Tibial artery (tissue), 4 donors: ENCODE measurements around the gene AP3S2.

Experiments
- DNase-seq, 2 donors: peaks; one replicate each; pipeline ENCODE4 v3.0.0-alpha.2; 2019
- H3K27ac ChIP-seq, 2 donors: fragments of 200-600 bp; sonication (generic) in 1 of 2; 1 replicate in 1 of 2; 2 replicates in 1 of 2; pipeline ENCODE4 v1.5.1; 2018 to 2019; ENCODE audit warnings: mild to moderate bottlenecking in 1 of 2
- H3K27me3 ChIP-seq, 2 donors: fragments of 200-600 bp; sonication (generic) in 1 of 2; one replicate each; pipeline versions ENCODE4 v1.5.1 to v1.6.0; 2016 to 2019
- H3K36me3 ChIP-seq, 3 donors: fragments of 200-600 bp; sonication (generic) in 2 of 3; one replicate each; pipeline ENCODE4 v1.5.1; 2016 to 2019; ENCODE audit warnings: mild to moderate bottlenecking in 2 of 3
- H3K4me1 ChIP-seq, 4 donors: fragments of 200-600 bp; sonication (generic) in 2 of 4; 1 replicate in 3 of 4; 2 replicates in 1 of 4; pipeline ENCODE4 v1.5.1; 2016 to 2019
- H3K4me3 ChIP-seq, 2 donors: fragments of 200-600 bp; sonication (generic) in 1 of 2; 1 replicate in 1 of 2; 2 replicates in 1 of 2; pipeline ENCODE4 v1.5.1; 2018 to 2019; ENCODE audit warnings: mild to moderate bottlenecking in 2 of 2
- H3K9me3 ChIP-seq, 3 donors: fragments of 200-600 bp; sonication (generic) in 1 of 3; one replicate each; pipeline ENCODE4 v1.5.1; 2016 to 2019
- CTCF ChIP-seq, 2 experiments: fragments of 200-600 bp in 1 of 2; fragments of 450-650 bp in 1 of 2; IDR thresholded peaks; one replicate each; pipeline ENCODE4 v1.5.1; 2017 to 2019; ENCODE audit warnings: antibody characterized with exemption in 2 of 2, mild to moderate bottlenecking in 1 of 2, moderate library complexity in 1 of 2
- intact Hi-C: fragments of 100-400 bp; cut with DNase I; formaldehyde crosslinking; loops from one replicate; pipeline ENCODE4 v1.15.0; 2023; ENCODE audit warnings: low total_unique reads

Gene AP3S2

GRCh38 chr15:89799011-89799911 lies 94.5 kb downstream of the AP3S2 start:
- intact Hi-C loops: no loop called here
- H3K4me1 ChIP-seq: peaks cover 0 to 10% (median 4%) of the 10 kb centered on the region in 4 donors
- no peak for TF ChIP-seq CTCF (IDR thresholded peaks at IDR 0.05)
- H3K27me3 ChIP-seq: peaks cover 0 to 5% of the 10 kb centered on the region in 2 donors
- H3K27ac ChIP-seq: no peak overlapping the region
- H3K9me3 ChIP-seq: peaks cover 0 to 5% (median 0%) of the 10 kb centered on the region in 3 donors
- peaks cover 0 to 66% (median 14%) of the 10 kb centered on the region in 3 donors for H3K36me3 ChIP-seq
- DNase-seq: no peak
- no peak overlapping the region for H3K4me3 ChIP-seq

GRCh38 chr15:89797678-89798201 lies 96.1 kb downstream of the AP3S2 start:
- H3K36me3 ChIP-seq: peaks cover 0 to 51% (median 7%) of the 10 kb centered on the region in 3 donors
- no peak for DNase-seq

GRCh38 chr15:89795996-89796395 lies 97.8 kb downstream of the AP3S2 start:
- Histone ChIP-seq H3K4me1 (peaks cover 0 to 10% (median 4%) of the 10 kb centered on the region in 4 donors), H3K9me3 (peaks cover 0 to 5% (median 0%) of the 10 kb centered on the region in 3 donors), H3K4me3 (no peak overlapping the region), H3K27me3 (no peaks in the 10 kb centered on the region), H3K36me3 (peaks cover 0 to 44% (median 6%) of the 10 kb centered on the region in 3 donors), H3K27ac (no peak overlapping the region)
- TF ChIP-seq CTCF (IDR thresholded peaks at IDR 0.05): no peak
- intact Hi-C loops: no loop called here
- DNase-seq: no peak

More at GRCh38 chr15:89797678-89798201, 96.1 kb downstream of the AP3S2 start:
- no peak for TF ChIP-seq CTCF (IDR thresholded peaks at IDR 0.05)
- Histone ChIP-seq H3K4me1 (peaks cover 0 to 10% (median 4%) of the 10 kb centered on the region in 4 donors), H3K9me3 (peaks cover 0 to 5% (median 0%) of the 10 kb centered on the region in 3 donors), H3K4me3 (no peak overlapping the region), H3K27me3 (peaks cover 0 to 3% of the 10 kb centered on the region in 2 donors), H3K27ac (no peak overlapping the region)
- intact Hi-C loops: no loop called here

- Histone ChIP-seq H3K9me3 (peaks cover 0 to 5% (median 0%) of the 10 kb centered on the region in 3 donors), H3K27me3 (no peaks in the 10 kb centered on the region), H3K27ac (no peak overlapping the region), H3K4me1 (peaks cover 0 to 10% (median 4%) of the 10 kb centered on the region in 4 donors), H3K36me3 (peaks cover 0 to 48% (median 5%) of the 10 kb centered on the region in 3 donors), H3K4me3 (no peak overlapping the region)
- TF ChIP-seq CTCF (IDR thresholded peaks at IDR 0.05): no peak
- DNase-seq: no peak
- intact Hi-C loops: no loop called here
These were observed 99.1 kb downstream of the AP3S2 start for GRCh38 chr15:89794627-89795241.

DNA sequence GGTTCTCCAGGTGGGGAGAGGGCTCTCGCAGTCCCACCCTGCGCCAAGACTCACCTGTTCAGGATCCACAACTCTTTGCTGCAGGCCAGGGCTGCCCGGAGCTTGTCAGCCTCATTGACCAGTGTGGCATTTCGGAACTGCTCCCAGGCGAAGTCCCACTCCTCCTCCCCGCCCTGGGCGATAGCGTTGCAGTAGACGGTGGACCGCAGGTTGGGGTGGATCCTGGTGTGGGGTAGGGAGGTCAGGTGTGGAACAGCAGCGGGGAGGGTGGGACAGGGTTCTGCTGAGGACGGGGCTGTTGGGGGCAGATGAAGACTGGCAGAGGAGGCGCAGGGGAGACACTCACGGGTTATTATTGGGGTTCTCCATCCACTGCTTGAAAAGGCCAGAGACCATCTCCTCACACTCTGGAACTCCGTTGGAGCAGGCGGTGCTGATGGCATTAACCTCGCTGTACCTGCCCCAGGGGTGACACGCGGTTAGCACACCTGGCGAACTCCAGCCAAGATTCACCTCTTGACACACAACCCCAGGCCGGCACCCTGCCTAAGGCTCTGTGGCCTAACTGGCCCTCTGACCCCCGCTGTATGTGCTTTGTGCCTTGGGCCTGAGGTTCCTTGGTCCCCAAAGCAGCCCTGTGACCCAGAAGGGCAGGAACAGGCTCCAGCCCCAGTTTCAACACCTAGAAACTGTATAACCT lies 101.5 kb downstream of the AP3S2 start:
- no peak overlapping the region for H3K4me3 ChIP-seq
- no peak for TF ChIP-seq CTCF (IDR thresholded peaks at IDR 0.05)
- H3K27me3 ChIP-seq: no peaks in the 10 kb centered on the region
- peaks cover 0 to 10% (median 6%) of the 10 kb centered on the region in 3 donors for H3K9me3 ChIP-seq
- intact Hi-C loops: no loop called here
- DNase-seq: no peak
- peaks cover 0 to 30% (median 15%) of the 10 kb centered on the region in 3 donors for H3K36me3 ChIP-seq
- H3K4me1 ChIP-seq: peaks cover 0 to 10% (median 4%) of the 10 kb centered on the region in 4 donors
- H3K27ac ChIP-seq: no peak overlapping the region
